ENCODE measurements around the gene CDRT4.

CDRT4 gene

DNA sequence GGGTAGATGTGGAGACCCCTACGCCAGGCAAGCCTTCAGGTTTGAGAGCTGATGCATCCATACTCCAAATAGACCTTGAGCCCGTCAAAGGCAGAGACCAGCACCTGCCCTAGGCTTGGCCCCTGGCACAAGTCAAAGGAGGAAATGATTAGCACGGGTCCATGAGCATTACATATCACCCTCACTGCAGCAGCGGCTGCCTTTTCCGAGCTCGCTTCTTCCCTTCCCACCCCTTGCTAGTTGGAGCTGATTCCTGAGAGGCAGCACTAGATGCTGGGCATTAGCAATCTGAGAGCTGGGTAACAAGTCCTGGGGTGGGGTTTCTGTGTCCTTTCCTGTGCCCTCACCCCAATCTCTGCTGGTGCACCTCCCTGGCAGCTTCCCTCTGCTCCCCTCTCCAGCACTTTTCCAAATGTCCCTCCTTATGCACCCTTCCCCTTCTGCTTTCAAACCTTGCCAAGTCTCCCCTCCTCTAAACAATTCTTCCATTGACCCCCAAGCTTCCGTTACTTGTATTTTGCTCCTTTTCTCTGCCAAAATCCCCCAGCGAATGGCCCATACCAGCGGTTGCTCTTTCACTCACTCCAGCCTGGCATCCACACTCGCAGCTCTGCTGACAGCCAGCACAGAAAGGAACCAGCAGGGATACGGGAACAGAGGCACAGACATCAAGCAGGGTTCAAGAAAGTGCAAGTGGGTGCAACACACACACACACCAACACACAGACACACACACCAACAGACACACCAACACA, 3.0 kb downstream of the CDRT4 start:
- TF ChIP-seq, protein P1, sequence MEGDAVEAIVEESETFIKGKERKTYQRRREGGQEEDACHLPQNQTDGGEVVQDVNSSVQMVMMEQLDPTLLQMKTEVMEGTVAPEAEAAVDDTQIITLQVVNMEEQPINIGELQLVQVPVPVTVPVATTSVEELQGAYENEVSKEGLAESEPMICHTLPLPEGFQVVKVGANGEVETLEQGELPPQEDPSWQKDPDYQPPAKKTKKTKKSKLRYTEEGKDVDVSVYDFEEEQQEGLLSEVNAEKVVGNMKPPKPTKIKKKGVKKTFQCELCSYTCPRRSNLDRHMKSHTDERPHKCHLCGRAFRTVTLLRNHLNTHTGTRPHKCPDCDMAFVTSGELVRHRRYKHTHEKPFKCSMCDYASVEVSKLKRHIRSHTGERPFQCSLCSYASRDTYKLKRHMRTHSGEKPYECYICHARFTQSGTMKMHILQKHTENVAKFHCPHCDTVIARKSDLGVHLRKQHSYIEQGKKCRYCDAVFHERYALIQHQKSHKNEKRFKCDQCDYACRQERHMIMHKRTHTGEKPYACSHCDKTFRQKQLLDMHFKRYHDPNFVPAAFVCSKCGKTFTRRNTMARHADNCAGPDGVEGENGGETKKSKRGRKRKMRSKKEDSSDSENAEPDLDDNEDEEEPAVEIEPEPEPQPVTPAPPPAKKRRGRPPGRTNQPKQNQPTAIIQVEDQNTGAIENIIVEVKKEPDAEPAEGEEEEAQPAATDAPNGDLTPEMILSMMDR (IDR thresholded peaks at IDR 0.05; ENCODE audit: low read length, missing control alignments): no peak
- H3K4me3 ChIP-seq (replicated peaks; ENCODE audit: low read depth, low read length): no peak overlapping the region
- DNase-seq (ENCODE audit: low read depth): no peak

DNA sequence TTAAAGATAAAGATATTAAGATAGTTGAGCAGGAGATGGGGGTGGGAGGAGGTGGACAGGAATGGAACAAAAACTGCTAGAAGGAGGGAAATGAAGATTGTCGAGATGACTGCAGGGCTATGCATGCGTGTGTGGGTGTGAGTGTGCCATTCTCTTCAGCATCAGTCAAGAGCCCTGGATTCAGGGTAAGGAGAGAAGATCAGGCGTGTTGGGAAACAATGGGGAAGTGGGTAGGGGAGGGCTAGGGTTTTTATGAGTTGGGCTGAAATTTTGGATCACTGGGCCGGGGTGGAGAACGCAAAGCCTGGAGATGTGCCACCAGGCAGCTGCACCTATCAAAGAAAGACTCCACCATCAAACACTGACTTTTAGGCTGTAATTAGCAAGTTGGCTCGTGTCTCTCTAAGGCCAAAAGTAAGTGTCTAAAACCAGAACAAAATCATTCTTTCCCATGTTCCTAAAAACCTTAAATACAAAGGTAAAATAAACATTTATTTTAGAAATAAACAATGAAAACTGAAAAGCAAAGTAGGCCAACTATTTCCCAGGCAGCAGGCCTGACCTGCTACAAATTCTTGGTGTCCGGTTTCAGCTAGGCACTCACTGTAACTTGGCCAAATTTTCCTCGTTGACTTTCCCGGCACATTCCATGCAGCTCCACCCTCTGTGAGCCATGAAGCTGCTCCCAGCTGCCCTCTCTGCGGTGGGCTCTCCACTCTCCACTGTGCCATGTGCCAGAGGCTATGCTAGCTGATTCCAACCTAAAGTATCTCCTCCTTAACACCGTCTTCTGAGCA, 4.2 kb downstream of the CDRT4 start:
- DNase-seq (ENCODE audit: low read depth): peak; percentile 68
- TF ChIP-seq, protein P1 (IDR thresholded peaks at IDR 0.05; ENCODE audit: low read length, missing control alignments): no peak

DNA sequence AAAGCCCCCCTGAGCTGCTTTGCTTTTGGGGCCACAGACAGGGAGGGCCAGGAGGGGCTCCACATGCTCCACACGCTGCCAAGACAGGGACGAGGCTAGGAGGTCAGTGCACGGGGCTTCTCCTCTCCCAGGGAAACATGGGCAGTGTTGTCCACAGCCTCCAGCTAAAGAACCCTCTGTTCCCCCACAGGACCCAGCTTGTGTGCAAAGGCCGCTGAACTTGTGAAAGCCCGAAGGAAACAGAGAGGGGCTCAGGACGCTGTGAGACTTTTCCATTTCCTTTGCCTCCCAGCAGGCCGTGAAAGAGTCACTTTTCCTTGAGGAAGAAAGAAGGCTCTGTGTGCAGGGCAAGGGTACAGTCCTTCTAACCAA, 9.7 kb downstream of the CDRT4 start:
- no peak overlapping the region for H3K4me3 ChIP-seq (replicated peaks; ENCODE audit: low read depth, low read length)
- DNase-seq (ENCODE audit: low read depth): no peak

More for the DNA sequence above, 4.2 kb downstream of the CDRT4 start:
- H3K4me3 ChIP-seq (replicated peaks; ENCODE audit: low read depth, low read length): no peak overlapping the region

DNA sequence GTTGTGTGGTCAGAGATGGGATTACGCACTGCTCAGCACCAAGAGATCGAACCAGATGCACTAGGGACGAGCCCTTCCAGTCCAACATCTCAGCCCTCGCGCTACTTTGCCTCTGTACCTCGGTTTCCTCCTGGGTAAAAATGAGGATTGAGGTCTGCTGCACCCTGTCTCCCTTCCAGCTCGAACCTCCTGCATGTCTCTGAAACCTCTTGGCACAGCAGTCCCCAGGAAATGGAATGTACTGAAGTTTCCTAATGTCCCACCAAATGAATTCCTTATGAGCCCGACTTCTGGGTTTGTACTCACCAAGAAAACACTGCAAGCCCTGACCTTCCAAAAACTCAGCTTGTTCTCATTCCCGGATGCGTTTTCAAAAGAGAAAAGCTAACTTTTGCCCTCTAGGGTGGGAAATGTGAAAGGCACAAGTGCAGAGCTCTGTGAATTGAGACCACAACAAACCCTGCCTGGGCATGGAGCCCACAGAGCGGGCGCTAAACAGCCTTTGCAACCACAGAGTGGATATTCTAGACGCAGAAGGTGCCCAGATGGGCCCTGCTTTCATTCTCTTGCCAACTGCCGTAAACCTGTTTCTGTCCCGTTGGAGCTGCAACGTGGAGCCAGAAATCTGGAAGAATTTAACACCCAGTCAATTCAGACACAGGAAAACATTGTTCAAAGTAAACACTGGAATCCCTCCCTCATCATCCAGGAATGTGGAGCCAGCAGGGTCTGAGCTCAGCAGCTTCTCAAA, 10.3 kb downstream of the CDRT4 start:
- DNase-seq (ENCODE audit: low read depth): peak; percentile 72
- TF ChIP-seq, protein P1 (IDR thresholded peaks at IDR 0.05; ENCODE audit: low read length, missing control alignments): peak; percentile 48
- H3K4me3 ChIP-seq (replicated peaks; ENCODE audit: low read depth, low read length): no peak overlapping the region

More for the DNA sequence above, 9.7 kb downstream of the CDRT4 start:
- TF ChIP-seq, protein P1 (IDR thresholded peaks at IDR 0.05; ENCODE audit: low read length, missing control alignments): no peak

DNA sequence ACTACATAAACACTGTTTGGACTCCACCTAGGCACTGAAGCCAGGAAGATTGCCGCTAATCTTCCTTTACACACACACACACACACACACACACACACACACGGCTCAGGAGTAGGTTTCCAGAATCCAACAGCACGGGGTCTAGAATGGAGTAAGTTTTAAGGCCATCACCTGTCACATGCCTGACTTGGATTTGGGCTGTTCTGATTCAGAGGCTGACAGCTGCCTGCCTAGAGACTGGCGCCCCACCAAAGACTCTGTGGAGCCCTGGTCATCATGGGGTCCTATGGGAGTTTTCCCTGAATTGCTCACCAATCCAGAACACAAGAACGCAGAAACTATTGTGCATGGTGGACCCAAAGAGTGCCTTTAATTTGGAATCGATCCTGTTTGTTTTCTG, 10.9 kb downstream of the CDRT4 start:
- H3K4me3 ChIP-seq (replicated peaks; ENCODE audit: low read depth, low read length): no peak overlapping the region
- no peak for DNase-seq (ENCODE audit: low read depth)
- TF ChIP-seq, protein P1 (IDR thresholded peaks at IDR 0.05; ENCODE audit: low read length, missing control alignments): no peak

DNA sequence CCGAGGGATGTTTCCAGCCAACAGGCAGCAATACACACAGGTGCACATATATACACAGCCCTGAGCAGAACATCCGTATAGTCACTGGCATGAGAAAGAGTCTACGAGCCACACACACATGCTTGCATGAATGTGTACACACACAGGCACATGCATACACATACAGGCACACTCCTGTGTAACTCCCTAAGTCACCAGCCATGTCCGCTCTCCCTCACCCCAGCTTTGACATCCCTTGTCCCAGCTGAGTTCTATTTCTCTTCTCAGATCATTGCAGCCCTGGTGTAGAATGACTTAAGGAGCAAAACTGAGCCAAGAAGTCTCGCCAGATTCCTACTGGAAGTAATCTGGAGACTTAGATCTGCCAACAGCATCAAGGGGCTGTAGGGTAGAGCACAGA, 13.1 kb downstream of the CDRT4 start:
- TF ChIP-seq, protein P1 (IDR thresholded peaks at IDR 0.05; ENCODE audit: low read length, missing control alignments): no peak
- DNase-seq (ENCODE audit: low read depth): no peak
- H3K4me3 ChIP-seq (replicated peaks; ENCODE audit: low read depth, low read length): no peak overlapping the region
